HG03439 (cell line): Measurements from ENCODE around the gene ARAP1.

Experiments
- ATAC-seq: cut with Tn5 transposase; IDR thresholded peaks from one replicate; pipeline ENCODE4 v1.9.1; 2021; ENCODE audit warnings: mild to moderate bottlenecking, moderate library complexity; ENCODE audit not compliant: unreplicated experiment

The ARAP1 gene

GRCh38 chr11:72780296-72781062 lies 28.3 kb upstream of the ARAP1 start:
- ATAC-seq: no peak

- ATAC-seq: no peak
Measured at GRCh38 chr11:72779495-72780128, 27.4 kb upstream of the ARAP1 start.

- ATAC-seq: no peak
Measured at GRCh38 chr11:72778535-72779494, 26.6 kb upstream of the ARAP1 start.

- ATAC-seq: no peak
Measured at GRCh38 chr11:72777755-72778278, 25.6 kb upstream of the ARAP1 start.

- no peak for ATAC-seq
Measured at GRCh38 chr11:72776844-72777754, 24.9 kb upstream of the ARAP1 start.

DNA sequence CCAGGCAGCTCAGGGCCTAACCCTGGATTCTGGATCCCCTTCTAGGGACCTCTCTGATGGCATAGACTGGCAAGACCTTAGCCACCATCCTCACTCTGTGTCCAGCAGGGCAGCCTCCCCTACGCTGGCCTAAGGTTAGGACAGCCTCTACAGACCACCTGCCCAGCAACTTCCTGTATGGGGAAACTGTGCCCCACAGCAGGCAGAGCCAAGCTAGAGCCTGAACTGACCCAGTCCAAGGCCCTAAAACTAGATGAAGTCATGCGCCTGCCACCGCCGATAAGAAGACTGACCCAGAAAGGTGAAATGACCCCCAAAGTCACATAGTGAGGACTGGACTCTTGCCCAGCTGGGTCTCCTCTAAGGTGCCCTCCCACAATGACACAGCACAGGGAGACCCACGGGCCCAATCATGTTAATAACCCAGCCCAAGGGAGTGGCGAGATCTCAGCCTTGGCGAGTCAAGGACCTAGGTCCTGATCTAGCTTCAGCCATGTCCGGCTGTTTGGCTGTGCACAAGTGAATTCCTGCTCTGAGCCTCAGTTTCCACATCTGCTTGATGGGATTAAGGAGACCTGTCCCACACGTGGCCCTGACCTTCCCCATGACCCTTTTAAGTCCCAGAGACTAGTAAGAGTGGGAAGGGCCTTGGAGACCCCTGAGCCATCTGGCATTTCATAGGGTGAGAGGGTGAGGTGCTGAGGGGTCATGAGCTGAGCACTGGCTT lies 24.1 kb upstream of the ARAP1 start:
- no peak for ATAC-seq

DNA sequence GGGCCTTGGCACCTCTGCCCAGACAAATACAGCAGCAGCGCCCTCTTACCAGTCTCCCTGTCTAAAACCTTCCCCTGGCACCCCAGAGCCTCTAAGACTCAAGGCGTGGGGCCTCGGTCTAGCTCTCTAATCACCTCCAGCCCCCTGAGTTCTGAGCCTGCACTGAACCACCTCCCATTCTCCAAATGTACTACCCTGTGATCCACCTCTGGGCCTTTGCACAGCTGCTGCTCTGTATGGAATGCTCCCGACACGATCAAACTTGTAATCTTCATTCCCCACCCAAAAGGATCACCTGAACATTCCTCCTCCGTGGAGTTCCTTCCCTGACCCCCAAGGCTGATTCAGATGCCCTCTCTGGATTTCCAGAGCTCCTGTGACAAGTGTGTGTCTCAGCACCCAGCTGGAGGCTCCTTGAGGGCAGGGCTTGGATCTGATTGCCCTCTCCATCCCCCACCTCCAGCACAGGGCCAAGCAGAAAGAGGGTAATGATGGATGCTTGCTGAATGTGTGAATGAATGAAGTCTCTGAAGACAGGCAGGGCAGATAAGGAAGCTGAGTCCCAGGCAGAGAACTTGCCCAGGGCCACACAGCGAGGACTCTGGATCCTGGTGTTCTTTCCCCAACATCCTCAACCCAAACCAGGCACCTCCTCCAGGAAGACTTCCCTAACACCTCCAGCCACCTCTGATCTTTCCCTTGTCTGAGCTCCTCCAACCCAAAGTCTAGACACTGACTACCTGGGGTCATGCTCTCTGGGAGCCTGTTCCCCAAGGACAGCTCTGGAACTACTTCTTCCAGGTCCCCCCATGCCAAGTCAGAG lies 23.3 kb upstream of the ARAP1 start:
- ATAC-seq: no peak

GRCh38 chr11:72774499-72774898 lies 22.3 kb upstream of the ARAP1 start:
- ATAC-seq: no peak

GRCh38 chr11:72773696-72774095 lies 21.5 kb upstream of the ARAP1 start:
- ATAC-seq: no peak

DNA sequence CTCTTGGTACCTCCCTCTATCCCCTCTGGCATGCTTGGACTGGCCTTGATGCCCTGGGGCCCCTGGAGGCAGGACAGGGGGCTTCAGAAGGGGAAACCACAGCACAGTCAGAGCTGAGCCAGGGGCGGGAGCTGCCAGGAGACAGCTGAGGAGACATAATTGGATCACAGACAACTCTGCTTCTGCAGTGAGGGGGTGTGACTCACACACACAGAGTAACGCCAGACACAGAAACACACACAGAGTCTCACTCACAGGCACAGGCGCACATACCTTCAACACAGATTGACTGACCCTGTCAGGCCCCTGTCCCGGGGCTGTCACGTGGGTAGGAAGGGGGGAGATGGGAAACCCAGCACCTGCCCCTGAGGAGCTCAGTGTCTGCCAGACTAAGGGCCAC lies 21.1 kb upstream of the ARAP1 start:
- no peak for ATAC-seq

DNA sequence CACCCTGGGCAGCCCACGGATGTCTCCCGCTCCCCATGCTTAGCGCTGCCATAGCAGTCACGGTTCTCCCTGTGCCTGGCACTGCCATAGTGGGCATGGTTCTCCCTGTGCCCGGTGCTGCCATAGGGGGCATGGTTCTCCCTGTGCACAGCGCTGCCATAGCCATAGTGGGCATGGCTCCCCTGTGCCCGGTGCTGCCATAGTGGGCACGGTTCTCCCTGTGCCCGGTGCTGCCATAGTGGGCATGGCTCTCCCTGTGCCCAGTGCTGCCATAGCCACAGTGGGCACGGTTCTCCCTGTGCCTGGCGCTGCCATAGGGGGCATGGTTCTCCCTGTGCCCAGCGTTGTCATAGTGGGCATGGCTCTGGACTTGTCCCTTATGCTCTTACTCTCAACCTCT lies 19.9 kb upstream of the ARAP1 start:
- ATAC-seq: no peak

GRCh38 chr11:72771507-72771906 lies 19.3 kb upstream of the ARAP1 start:
- no peak for ATAC-seq

GRCh38 chr11:72770799-72771198 lies 18.6 kb upstream of the ARAP1 start:
- no peak for ATAC-seq

DNA sequence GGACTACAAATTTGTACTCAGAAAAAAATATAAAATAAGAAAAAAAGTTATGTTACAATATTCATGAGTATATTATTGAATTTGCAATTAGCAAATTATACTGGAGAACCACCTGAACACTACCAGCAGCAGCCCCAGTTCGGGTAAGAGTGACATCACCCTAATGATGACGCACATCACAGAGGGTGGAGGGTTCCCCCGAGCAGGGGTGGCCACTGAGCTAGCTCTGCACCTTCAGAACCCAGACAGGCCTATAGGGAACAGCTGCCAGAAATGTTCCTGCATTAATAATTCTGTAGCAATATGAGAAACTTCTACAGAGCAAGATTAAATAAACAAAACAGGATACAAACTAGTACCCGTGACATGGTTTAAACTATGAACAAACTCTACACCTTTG lies 17.5 kb upstream of the ARAP1 start:
- no peak for ATAC-seq

DNA sequence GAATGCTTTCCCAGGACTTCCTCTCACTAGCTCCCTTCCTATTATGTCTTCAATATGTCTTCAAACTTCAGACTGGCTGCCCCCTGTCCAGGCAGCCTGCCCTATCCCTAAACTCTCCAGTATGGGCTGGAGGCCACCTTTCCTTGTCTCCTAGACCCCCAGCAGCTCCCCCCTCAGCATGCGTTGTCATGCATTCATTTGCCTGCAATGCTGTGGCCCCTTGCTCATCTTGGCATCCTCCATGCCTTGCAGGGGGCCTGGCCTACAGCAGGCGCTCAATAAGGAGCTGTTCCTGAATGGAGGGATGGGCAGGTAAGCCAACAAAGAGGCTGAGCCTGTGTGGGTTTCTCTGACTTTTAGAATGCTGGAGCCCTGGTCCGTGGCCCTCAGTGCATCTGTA lies 16.4 kb upstream of the ARAP1 start:
- no peak for ATAC-seq

DNA sequence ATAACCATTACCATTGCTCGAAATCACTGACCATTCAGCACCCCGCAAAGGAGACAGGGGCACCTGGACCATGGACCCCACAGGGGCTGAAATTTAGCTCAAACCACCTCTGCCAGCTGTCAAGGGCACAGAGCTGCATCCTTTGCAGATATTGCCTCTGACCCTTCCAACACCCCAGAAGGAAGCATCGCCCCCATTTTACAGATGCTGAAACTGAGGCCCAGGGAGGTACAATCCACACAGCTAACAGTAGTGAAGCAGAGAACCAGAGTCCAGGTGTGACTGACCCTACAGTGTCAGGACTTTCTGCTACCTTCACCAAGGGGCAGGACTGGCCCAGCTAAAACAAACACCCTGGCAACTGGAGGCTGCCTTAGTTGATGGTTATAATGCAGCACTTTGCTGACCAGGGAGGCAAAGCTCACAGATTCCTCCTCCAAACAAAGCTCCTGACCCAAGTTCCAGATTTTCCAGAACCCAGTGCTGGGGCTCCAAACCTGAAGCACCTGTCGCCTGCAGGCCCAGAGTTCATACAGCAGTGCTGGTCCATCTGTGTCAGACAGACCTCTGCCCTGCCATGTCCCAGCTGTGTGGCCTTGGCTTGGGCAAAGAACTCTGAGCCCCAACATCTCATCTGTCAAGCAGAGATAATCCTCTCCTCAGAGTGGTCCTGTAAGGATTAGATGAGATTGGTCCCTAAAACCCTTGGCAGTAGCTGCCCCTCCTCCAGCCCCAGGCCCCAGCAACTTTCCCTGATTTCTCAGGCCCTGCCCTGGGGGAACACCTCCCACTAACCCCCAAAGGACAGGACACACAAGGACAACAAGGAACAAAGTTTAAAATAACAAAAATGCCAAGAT lies 15.2 kb upstream of the ARAP1 start:
- ATAC-seq: no peak

- ATAC-seq: no peak
Measured at GRCh38 chr11:72766152-72766902, 14.1 kb upstream of the ARAP1 start.
